Fibroblast of lung (primary cell): ENCODE data around the gene DOCK8.

Experiments used
- CTCF ChIP-seq, 2 donors: IDR thresholded peaks in 1 of 2; conservative IDR thresholded peaks in 1 of 2; 1 replicate in 1 of 2; 2 replicates in 1 of 2; pipeline ENCODE4 v1.5.1; 2011 to 2012; ENCODE audit warnings: low read length in 2 of 2, control low read depth in 1 of 2, inconsistent platforms in 1 of 2, low read depth in 1 of 2, mild to moderate bottlenecking in 1 of 2
- EZH2 ChIP-seq: IDR thresholded peaks from 2 replicates; pipeline ENCODE4 v1.5.1; 2012; ENCODE audit warnings: low read length, control low read depth, mild to moderate bottlenecking; ENCODE audit errors: missing control alignments

- TF ChIP-seq EZH2 = no peak
- no peak for TF ChIP-seq CTCF (conservative IDR thresholded peaks at IDR 0.05 in 1 of 2, IDR thresholded peaks at IDR 0.05 in 1 of 2; ENCODE audit: low read depth in 1 of 2, low read length in 2 of 2)
These were observed 222.9 kb downstream of the DOCK8 start for GRCh38 chr9:437574-438001.
